RWPE1 (cell line): ENCODE results near the gene IL16.
A peak's percentile ranks its signal among the peaks of the same experiment; 100 is the strongest.

Experiments
- CTCF ChIA-PET: fragments of 350-600 bp; sonication (Branson Sonifier 250); formaldehyde crosslinking; extraction: SDS; loops from one replicate; lab custom pipeline; 2021; lab: Yijun Ruan, JAX
- POLR2A ChIA-PET: fragments of 400-600 bp; formaldehyde crosslinking; extraction: SDS; loops from one replicate; lab custom pipeline; 2020; ENCODE audit warnings: antibody characterized with exemption; ENCODE audit not compliant: low non-redundant PET; lab: Yijun Ruan, JAX
- DNase-seq: peaks from one replicate; pipeline ENCODE4 v3.0.0; 2012; ENCODE audit warnings: low spot score
- H3K27ac ChIP-seq: fragments of 450-650 bp; 2 replicates; pipeline ENCODE4 v1.5.1; 2017
- CTCF ChIP-seq: fragments of 450-650 bp; conservative IDR thresholded peaks from 2 replicates; pipeline ENCODE4 v1.5.1; 2017; ENCODE audit warnings: low read depth, mild to moderate bottlenecking

IL16 gene

GRCh38 chr15:81255315-81255957 lies 58.8 kb downstream of the IL16 start:
- CTCF ChIA-PET = interaction anchor here (1.5 kb wide), 1 partner anchor 11 kb away, joined by 8 read pairs; no protein-coding TSS in a partner anchor
- H3K27ac ChIP-seq = no peak overlapping the region
- TF ChIP-seq CTCF = no peak
- DNase-seq = no peak
- POLR2A ChIA-PET = no interaction called here

GRCh38 chr15:81255958-81256320 lies 59.3 kb downstream of the IL16 start:
- CTCF ChIA-PET = interaction anchor here (1.5 kb wide), 1 partner anchor 10 kb away, joined by 8 read pairs; no protein-coding TSS in a partner anchor
- H3K27ac ChIP-seq = no peak overlapping the region
- TF ChIP-seq CTCF = no peak
- POLR2A ChIA-PET = no interaction called here
- no peak for DNase-seq

- no peak overlapping the region for H3K27ac ChIP-seq
- ChIA-PET POLR2A (no interaction called here), CTCF (interaction anchor here (0.6 kb wide), 1 partner anchor 9 kb away, joined by 5 read pairs; no protein-coding TSS in a partner anchor)
- TF ChIP-seq CTCF = peak; percentile 81
- DNase-seq = peak; percentile 57
Observed at GRCh38 chr15:81256916-81257315, 60.2 kb downstream of the IL16 start.

- peak overlapping the region; percentile 34; the same call in 1 of the 2 replicates for H3K27ac ChIP-seq
- CTCF ChIA-PET = interaction anchor here (0.6 kb wide), 2 partner anchors 9 to 139 kb away, joined by 3 to 5 read pairs; no protein-coding TSS in a partner anchor
- DNase-seq = no peak
- no peak for TF ChIP-seq CTCF
- POLR2A ChIA-PET = no interaction called here
Observed at GRCh38 chr15:81257435-81257834, 60.8 kb downstream of the IL16 start.

GRCh38 chr15:81258455-81258854 lies 61.8 kb downstream of the IL16 start:
- no peak overlapping the region for H3K27ac ChIP-seq
- POLR2A ChIA-PET = no interaction called here
- TF ChIP-seq CTCF = no peak
- no peak for DNase-seq
- CTCF ChIA-PET = interaction anchor here (0.8 to 1.2 kb wide), 2 partner anchors 8 to 152 kb away, joined by 3 read pairs; no protein-coding TSS in a partner anchor

GRCh38 chr15:81259760-81260298 lies 63.1 kb downstream of the IL16 start:
- ChIA-PET POLR2A (no interaction called here), CTCF (interaction anchor here (0.6 kb wide), 2 partner anchors 173 to 1504 kb away, joined by 4 to 5 read pairs; no protein-coding TSS in a partner anchor)
- no peak for DNase-seq
- no peak overlapping the region for H3K27ac ChIP-seq
- no peak for TF ChIP-seq CTCF
